ENCODE results near the gene PATJ.

Gene PATJ

DNA sequence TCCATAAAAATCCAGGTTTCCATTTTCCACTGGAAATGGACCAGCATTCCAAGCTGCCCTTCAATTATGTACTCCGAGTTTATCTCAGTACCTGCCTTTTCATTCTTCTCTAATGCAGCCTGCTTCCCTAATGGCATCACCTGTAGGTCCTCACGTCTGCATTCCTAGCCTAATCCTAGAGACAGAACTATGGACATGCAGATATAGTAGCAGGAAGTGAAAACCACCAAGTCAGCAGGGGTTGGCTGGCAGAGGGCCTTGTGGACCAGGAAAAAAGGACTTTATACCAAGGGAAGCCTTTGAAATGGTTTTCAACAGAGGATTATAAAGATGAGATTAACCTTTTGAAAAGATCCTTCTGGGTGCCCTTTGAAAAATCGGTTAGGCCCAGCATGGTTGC is 316.7 kb downstream of the PATJ start:
- TF ChIP-seq FOXP2 (optimal IDR thresholded peaks at IDR 0.05; ENCODE audit: borderline replicate concordance, extremely low read depth, extremely low read length, insufficient read depth) (no peak), POLR2AphosphoS5 (IDR thresholded peaks at IDR 0.05; ENCODE audit: low read depth, low read length) (no peak), SIN3A (IDR thresholded peaks at IDR 0.05; ENCODE audit: borderline replicate concordance, insufficient read depth, low read length) (no peak), TAF1 (IDR thresholded peaks at IDR 0.05; ENCODE audit: borderline replicate concordance, insufficient read depth, low read length) (no peak)
- TF ChIP-seq, protein P1, sequence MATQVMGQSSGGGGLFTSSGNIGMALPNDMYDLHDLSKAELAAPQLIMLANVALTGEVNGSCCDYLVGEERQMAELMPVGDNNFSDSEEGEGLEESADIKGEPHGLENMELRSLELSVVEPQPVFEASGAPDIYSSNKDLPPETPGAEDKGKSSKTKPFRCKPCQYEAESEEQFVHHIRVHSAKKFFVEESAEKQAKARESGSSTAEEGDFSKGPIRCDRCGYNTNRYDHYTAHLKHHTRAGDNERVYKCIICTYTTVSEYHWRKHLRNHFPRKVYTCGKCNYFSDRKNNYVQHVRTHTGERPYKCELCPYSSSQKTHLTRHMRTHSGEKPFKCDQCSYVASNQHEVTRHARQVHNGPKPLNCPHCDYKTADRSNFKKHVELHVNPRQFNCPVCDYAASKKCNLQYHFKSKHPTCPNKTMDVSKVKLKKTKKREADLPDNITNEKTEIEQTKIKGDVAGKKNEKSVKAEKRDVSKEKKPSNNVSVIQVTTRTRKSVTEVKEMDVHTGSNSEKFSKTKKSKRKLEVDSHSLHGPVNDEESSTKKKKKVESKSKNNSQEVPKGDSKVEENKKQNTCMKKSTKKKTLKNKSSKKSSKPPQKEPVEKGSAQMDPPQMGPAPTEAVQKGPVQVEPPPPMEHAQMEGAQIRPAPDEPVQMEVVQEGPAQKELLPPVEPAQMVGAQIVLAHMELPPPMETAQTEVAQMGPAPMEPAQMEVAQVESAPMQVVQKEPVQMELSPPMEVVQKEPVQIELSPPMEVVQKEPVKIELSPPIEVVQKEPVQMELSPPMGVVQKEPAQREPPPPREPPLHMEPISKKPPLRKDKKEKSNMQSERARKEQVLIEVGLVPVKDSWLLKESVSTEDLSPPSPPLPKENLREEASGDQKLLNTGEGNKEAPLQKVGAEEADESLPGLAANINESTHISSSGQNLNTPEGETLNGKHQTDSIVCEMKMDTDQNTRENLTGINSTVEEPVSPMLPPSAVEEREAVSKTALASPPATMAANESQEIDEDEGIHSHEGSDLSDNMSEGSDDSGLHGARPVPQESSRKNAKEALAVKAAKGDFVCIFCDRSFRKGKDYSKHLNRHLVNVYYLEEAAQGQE (IDR thresholded peaks at IDR 0.05; ENCODE audit: insufficient read depth in 1 of 2, low read depth in 2 of 2, low read length in 2 of 2) = no peak

DNA sequence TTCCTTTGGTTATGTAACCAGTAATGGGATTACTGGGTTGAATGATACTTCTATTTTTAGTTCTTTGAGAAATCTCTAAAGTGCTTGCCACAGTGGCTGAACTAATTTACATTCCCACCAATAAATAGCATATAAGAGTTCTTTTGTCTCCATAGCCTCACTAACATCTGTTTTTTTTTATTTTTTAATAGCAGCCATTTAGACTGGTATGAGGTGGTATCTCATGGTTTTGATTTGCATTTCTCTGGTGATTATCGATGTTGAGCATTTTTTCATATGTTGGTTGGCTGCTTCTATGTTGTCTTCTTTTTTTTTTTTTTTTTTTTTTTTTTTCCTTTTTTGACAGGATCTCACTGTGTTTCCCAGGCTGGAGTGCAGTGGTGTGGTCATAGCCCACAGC is 319.8 kb downstream of the PATJ start:
- no peak for TF ChIP-seq FOXP2 (optimal IDR thresholded peaks at IDR 0.05; ENCODE audit: borderline replicate concordance, extremely low read depth, extremely low read length, insufficient read depth)
- TF ChIP-seq, protein P1 (IDR thresholded peaks at IDR 0.05; ENCODE audit: insufficient read depth in 1 of 2, low read depth in 2 of 2, low read length in 2 of 2) = no peak
- TF ChIP-seq SIN3A (IDR thresholded peaks at IDR 0.05; ENCODE audit: borderline replicate concordance, insufficient read depth, low read length) = no peak

DNA sequence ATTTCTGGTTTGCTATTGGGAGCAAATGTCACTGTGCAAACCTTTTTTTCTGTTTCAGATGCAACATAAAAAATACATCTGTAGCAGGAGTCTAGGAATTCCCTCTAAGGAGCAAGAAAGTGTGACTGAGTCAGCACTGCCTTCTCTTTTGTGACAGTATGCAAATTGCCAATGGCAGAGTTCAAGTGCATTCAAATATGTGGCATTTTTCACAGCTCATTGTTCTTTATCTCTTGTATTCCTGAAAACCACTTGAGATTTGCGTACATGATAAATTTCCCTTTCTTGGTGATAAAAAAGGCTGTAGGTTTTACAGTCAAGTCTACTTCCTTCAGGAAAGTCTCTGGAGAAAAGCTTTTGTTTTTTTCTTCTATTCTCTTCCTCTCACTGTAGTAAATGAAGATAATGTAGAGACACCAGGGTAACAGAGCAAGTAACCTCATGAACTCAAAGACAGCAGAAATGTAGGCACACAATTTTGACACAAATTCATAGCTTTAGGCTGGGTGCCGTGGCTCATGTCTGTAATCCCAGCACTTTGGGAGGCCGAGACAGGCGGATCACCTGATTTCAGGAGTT is 322.6 kb downstream of the PATJ start:
- TF ChIP-seq, protein P1 (IDR thresholded peaks at IDR 0.05; ENCODE audit: insufficient read depth in 1 of 2, low read depth in 2 of 2, low read length in 2 of 2) = no peak
- no peak for TF ChIP-seq TAF1 (IDR thresholded peaks at IDR 0.05; ENCODE audit: borderline replicate concordance, insufficient read depth, low read length)

DNA sequence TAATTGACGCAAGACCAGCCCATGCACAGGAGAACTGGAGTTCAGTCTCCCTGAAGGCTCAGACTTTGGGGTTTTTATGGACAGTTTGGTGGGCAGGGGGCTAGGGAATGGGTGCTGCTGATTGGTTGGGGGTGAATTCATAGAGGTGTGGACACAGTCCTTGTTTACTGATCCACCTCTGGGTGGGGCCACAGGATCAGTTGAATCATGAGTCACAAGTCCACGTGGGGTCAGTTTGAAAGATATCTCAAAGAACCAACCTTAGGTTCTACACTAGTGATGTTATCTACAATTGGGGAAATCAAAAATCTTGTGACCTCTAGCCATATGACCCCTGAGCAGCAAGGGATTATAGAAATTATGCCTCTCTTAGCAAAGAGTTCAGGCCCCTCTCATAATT is 324.4 kb downstream of the PATJ start:
- TF ChIP-seq SIN3A (IDR thresholded peaks at IDR 0.05; ENCODE audit: borderline replicate concordance, insufficient read depth, low read length) (no peak), POLR2AphosphoS5 (IDR thresholded peaks at IDR 0.05; ENCODE audit: low read depth, low read length) (no peak), TAF1 (IDR thresholded peaks at IDR 0.05; ENCODE audit: borderline replicate concordance, insufficient read depth, low read length) (no peak), FOXP2 (optimal IDR thresholded peaks at IDR 0.05; ENCODE audit: borderline replicate concordance, extremely low read depth, extremely low read length, insufficient read depth) (no peak)
- TF ChIP-seq, protein P1 (IDR thresholded peaks at IDR 0.05; ENCODE audit: insufficient read depth in 1 of 2, low read depth in 2 of 2, low read length in 2 of 2) = no peak

DNA sequence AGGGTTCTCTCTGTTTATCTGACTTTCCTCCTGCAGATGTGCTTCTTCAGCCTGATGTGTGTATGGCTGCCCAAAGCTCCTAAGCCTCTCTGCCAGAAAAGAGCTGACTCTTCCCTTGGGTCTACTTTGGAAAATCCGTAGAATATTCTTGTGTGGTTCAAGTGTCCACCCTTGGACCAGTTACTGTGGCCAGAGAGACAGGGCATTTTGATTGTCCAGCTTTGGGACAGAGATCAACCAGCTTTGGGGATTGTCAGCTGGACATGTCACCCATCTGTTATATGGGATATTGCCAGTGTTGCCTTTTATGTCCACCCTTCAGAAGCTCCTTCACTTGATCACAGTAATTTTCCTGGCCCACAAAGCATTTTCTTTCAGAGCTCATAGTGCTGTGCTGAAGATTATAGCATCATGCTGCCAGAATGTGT is 326.1 kb downstream of the PATJ start:
- TF ChIP-seq POLR2AphosphoS5 (IDR thresholded peaks at IDR 0.05; ENCODE audit: low read depth, low read length) (no peak), TAF1 (IDR thresholded peaks at IDR 0.05; ENCODE audit: borderline replicate concordance, insufficient read depth, low read length) (no peak), SIN3A (IDR thresholded peaks at IDR 0.05; ENCODE audit: borderline replicate concordance, insufficient read depth, low read length) (no peak), FOXP2 (optimal IDR thresholded peaks at IDR 0.05; ENCODE audit: borderline replicate concordance, extremely low read depth, extremely low read length, insufficient read depth) (no peak)
- TF ChIP-seq, protein P1 (IDR thresholded peaks at IDR 0.05; ENCODE audit: insufficient read depth in 1 of 2, low read depth in 2 of 2, low read length in 2 of 2) = no peak
